NB4 (cell line): ENCODE results near the gene CDC42EP1.

ENCODE experiments used
- CTCF ChIP-seq: IDR thresholded peaks from one replicate; pipeline ENCODE4 v1.5.1; 2012; ENCODE audit warnings: low read depth, low read length
- POLR2A ChIP-seq: IDR thresholded peaks from 2 replicates; pipeline ENCODE4 v1.6.1; 2011; ENCODE audit warnings: mild to moderate bottlenecking; ENCODE audit not compliant: insufficient read length; ENCODE audit errors: extremely low read depth
- TF ChIP-seq, protein P1 (sequence below): IDR thresholded peaks from 2 replicates; pipeline ENCODE4 v1.6.1; 2011; ENCODE audit warnings: low read depth, low read length

DNA sequence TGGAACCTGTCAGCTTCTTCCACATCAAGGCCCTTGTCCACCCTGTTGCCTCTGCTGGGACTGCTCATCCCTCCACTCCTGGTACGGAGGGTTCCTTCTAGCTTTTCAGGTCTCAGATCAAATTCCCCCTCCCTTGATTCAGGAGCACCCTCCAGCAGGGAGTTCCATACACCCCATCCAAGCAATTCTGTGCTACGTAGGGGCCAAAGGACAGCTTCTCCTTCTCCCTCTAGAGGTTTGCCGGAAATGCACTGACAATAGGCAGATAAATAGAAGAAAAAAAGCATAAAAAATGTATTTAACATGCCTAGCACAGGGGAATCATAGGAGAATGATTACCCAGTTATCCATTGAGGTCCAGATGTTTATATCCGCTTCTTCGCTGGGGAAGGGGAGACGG lies 37.8 kb upstream of the CDC42EP1 start:
- TF ChIP-seq CTCF (no peak), POLR2A (no peak)
- TF ChIP-seq, protein P1, sequence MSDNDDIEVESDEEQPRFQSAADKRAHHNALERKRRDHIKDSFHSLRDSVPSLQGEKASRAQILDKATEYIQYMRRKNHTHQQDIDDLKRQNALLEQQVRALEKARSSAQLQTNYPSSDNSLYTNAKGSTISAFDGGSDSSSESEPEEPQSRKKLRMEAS = no peak
